Activated CD8-positive, alpha-beta memory T cell treated with anti-CD3 and anti-CD28 coated beads for 1 hour (primary cell): Measurements from ENCODE around the gene SMG1.
"Not testable (repeated sequence)": the region's sequence is repeated elsewhere in the genome, so short reads cannot be mapped to it uniquely, and the experiment has no call there.

Experiments used
- DNase-seq, 2 donors: peaks; one replicate each; pipeline ENCODE4 v3.0.0-alpha.2; 2020; ENCODE audit warnings: low read depth in 1 of 2; ENCODE audit errors: extremely low read depth in 1 of 2

The SMG1 gene

DNA sequence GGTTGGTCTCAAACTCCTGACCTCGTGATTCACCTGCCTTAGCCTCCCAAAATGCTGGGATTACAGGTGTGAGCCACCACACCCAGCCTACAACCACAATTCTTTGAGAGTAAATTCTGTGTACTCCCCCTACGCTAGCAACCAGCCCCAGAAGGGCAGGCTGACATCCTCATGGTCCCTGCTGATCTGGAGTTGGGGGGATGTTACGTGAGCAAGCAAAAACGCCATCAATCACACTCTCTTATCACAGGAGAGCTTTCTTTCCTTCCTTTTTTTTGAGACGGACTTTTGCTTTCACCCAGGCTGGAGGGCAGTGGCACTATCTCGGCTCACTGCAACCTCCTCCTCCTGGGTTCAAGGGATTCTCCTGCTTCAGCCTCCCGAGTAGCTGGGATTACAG, 154.0 kb downstream of the SMG1 start:
- DNase-seq: not testable (repeated sequence)

DNA sequence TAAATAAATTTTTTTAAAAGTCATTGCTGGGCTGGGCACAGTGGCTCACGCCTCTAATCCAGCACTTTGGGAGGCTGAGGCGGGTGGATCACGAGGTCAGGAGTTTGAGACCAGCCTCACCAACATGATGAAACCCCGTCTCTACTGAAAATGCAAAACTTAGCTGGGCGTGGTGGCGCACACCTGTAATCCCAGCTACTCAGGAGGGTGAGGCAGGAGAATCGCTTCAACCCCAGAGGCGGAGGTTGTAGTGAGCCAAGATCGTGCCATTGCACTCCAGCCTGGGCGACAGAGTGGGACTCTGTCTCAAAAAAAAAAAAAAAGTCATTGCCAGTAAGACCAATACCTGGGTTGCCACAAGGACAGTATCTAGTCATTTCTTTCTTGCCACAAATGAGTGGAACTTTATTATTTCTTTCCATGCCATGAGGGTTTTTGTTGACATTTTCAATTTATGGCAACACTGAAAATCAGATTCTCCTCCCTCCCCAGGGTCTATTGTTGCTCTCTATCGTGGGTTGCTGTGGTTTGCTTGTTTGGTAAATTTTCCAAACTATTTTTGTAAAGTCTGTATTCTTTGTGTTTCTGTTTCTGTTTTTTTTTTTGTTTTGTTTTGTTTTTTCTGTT, 155.8 kb downstream of the SMG1 start:
- not testable (repeated sequence) for DNase-seq

- not testable (repeated sequence) for DNase-seq
These were observed 159.0 kb downstream of the SMG1 start for GRCh38 chr16:18767217-18767616.

DNA sequence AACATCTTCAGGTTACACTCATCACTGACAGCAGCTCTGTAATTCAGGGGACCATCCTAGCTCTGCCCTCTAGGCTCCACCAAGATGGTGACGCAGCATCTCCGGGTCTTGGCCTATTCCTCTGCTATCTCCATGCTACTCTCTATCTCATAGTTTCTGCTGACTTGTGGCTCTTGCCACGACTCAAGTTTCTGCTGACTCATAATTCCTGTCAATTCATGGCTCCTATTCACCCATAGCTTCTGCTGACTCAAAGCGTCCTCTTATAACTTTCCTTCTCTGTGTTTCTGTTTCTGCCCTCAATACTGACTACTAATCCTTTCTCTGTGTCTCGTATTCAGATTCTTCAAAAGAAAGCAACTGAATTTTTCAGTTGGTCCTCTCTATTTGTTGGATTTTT, 163.5 kb downstream of the SMG1 start:
- DNase-seq: not testable (repeated sequence)

GRCh38 chr16:18759598-18760520, 166.3 kb downstream of the SMG1 start:
- peak in 1 of 2 donors; percentile 7 for DNase-seq

DNA sequence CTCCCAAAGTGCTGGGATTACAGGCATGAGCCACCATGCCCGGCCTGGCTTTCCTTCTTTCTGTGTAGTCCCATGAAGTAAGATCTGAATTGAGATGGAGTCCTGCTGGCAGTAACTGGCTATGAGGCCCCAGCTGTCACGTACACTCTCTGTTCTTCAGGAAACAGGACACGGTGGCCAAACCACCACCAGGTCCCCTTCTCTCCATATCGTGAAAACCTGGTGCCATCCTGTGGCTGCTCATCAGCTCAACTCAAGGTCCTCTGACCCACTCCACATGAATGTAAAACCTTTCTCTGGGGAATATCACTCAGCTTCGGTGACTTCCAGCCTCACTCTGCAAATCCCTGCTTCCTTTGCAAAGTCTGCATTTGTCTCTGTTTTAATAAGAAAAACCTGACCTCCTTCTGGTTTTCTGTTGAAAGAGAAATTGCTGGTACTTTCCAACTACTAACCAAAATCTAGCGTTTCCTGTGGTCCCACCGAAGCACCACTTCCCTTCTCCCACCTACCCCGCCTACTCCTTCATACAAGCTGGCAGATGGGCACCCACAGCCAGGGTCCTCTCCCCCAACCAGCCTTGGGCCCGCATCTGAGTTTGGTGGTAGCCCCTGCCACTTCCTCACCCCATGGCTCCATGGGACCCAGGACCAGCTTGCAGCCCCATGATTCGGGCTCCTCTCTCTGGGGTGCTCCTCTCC, 168.1 kb downstream of the SMG1 start:
- DNase-seq: not testable (repeated sequence)

DNA sequence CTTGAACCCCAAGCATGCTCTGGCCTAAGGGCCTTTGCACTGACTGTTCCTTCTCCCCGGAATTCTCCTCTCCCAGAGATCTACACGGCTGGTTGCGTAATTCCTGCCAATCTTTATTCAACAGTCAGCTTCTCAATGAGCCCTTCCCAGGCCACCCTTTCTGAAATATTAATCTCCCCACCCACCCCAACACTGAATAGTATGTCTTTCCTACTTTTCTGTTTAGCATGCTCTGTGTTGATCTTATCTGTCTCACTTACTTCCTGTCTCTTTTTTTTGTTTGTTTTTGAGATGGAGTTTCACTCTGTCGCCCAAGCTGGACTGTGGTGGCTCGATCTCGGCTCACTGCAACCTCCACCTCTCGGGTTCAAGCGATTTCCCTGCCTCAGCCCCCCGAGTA, 169.6 kb downstream of the SMG1 start:
- not testable (repeated sequence) for DNase-seq
